HepG2 (cell line): Measurements from ENCODE around the gene RAB20. TPM values are rescaled to one million over a fixed set of nuclear protein-coding genes. Genes with fewer than 3 reads are reported as not detected.

ENCODE experiments used
- DBP ChIP-seq: sonication (generic); formaldehyde crosslinking; IDR thresholded peaks from 2 replicates; pipeline ENCODE4 v1.4.0; 2020; ENCODE audit warnings: missing genetic modification reagents; ENCODE audit errors: not compliant biosample characterization
- DR1 ChIP-seq: sonication (generic); formaldehyde crosslinking; IDR thresholded peaks from 2 replicates; pipeline ENCODE4 v1.8.0; 2021; ENCODE audit warnings: mild to moderate bottlenecking, missing genetic modification reagents, inconsistent platforms
- HMGA1 ChIP-seq: sonication (generic); formaldehyde crosslinking; conservative IDR thresholded peaks from 2 replicates; pipeline ENCODE4 v1.4.0; 2020; ENCODE audit warnings: missing genetic modification reagents
- ISL2 ChIP-seq: sonication (generic); formaldehyde crosslinking; IDR thresholded peaks from 2 replicates; pipeline ENCODE4 v1.5.0; 2020; ENCODE audit warnings: missing genetic modification reagents
- RNF219 ChIP-seq: sonication (generic); formaldehyde crosslinking; IDR thresholded peaks from 2 replicates; pipeline ENCODE4 v1.5.0; 2020; ENCODE audit warnings: mild to moderate bottlenecking, missing genetic modification reagents
- SP140L ChIP-seq: sonication (generic); formaldehyde crosslinking; IDR thresholded peaks from 2 replicates; pipeline ENCODE4 v1.4.0; 2020; ENCODE audit warnings: missing genetic modification reagents, borderline replicate concordance
- TSC22D2 ChIP-seq: sonication (generic); formaldehyde crosslinking; IDR thresholded peaks from 2 replicates; pipeline ENCODE4 v1.5.1; 2020; ENCODE audit warnings: missing genetic modification reagents, mild to moderate bottlenecking, borderline replicate concordance
- ZNF180 ChIP-seq: sonication (generic); formaldehyde crosslinking; IDR thresholded peaks from 2 replicates; pipeline ENCODE4 v1.4.0; 2020; ENCODE audit warnings: low read depth, missing genetic modification reagents, borderline replicate concordance
- ZNF432 ChIP-seq: sonication (generic); formaldehyde crosslinking; IDR thresholded peaks from 2 replicates; pipeline ENCODE4 v1.5.0; 2020; ENCODE audit warnings: missing genetic modification reagents, mild to moderate bottlenecking, borderline replicate concordance
- ZNF615 ChIP-seq: sonication (generic); formaldehyde crosslinking; IDR thresholded peaks from 2 replicates; pipeline ENCODE4 v1.5.0; 2020; ENCODE audit warnings: mild to moderate bottlenecking, missing genetic modification reagents, borderline replicate concordance
- ZSCAN22 ChIP-seq: sonication (generic); formaldehyde crosslinking; IDR thresholded peaks from 2 replicates; pipeline ENCODE4 v1.4.0; 2020; ENCODE audit warnings: mild to moderate bottlenecking, missing genetic modification reagents
- polyA plus RNA-seq, 8 experiments: library from polyadenylated mRNA; depleted of rRNA in 3 of 8; stranded (reverse) in 7 of 8; unstranded in 1 of 8; fragments of >200 nt; fragmentation: Illumina TruSeq in 4 of 8; extraction: Trizol in 4 of 8; gene quantifications; 2 replicates each; pipeline versions ENCODE4 v1.2.1 to v1.2.3, GENCODE V29; 2011 to 2016; ENCODE audit warnings: low read depth in 4 of 8, missing spikeins in 1 of 8, mixed read lengths in 1 of 8; ENCODE audit not compliant: insufficient read depth in 1 of 8
- total RNA-seq, 5 experiments: library from RNA; depleted of rRNA; stranded (reverse); fragments of >200 nt; fragmentation: Illumina TruSeq; extraction: Trizol; gene quantifications; 2 replicates each; pipeline ENCODE4 v1.2.3, GENCODE V29; 2016; ENCODE audit warnings: low read depth in 1 of 5
- TF ChIP-seq, protein P1 (sequence below): sonication (generic); formaldehyde crosslinking; IDR thresholded peaks from 2 replicates; pipeline ENCODE4 v1.4.0; 2020; ENCODE audit warnings: missing genetic modification reagents, borderline replicate concordance
- TF ChIP-seq, protein P2 (sequence below): sonication (generic); formaldehyde crosslinking; IDR thresholded peaks from 2 replicates; pipeline ENCODE4 v1.4.0; 2020; ENCODE audit warnings: missing genetic modification reagents
- TF ChIP-seq, protein P3 (sequence below), 2 experiments: fragments of 450-650 bp in 1 of 2; sonication (generic) in 1 of 2; formaldehyde crosslinking; IDR thresholded peaks; 2 replicates each; pipeline versions ENCODE4 v1.5.0 to v1.8.0; 2020 to 2022; ENCODE audit warnings: mild to moderate bottlenecking in 1 of 2, missing genetic modification reagents in 1 of 2
- TF ChIP-seq, protein P4 (sequence below): sonication (generic); formaldehyde crosslinking; IDR thresholded peaks from 2 replicates; pipeline ENCODE4 v1.5.0; 2020; ENCODE audit warnings: mild to moderate bottlenecking, missing genetic modification reagents, borderline replicate concordance

Gene RAB20
- total and polyA plus RNA-seq, 2 of the 13 experiments (the other 11 are each of a cell fraction or from before 2014, with no cell fraction given): 15.6 to 30.5 TPM

- TF ChIP-seq, protein P1, sequence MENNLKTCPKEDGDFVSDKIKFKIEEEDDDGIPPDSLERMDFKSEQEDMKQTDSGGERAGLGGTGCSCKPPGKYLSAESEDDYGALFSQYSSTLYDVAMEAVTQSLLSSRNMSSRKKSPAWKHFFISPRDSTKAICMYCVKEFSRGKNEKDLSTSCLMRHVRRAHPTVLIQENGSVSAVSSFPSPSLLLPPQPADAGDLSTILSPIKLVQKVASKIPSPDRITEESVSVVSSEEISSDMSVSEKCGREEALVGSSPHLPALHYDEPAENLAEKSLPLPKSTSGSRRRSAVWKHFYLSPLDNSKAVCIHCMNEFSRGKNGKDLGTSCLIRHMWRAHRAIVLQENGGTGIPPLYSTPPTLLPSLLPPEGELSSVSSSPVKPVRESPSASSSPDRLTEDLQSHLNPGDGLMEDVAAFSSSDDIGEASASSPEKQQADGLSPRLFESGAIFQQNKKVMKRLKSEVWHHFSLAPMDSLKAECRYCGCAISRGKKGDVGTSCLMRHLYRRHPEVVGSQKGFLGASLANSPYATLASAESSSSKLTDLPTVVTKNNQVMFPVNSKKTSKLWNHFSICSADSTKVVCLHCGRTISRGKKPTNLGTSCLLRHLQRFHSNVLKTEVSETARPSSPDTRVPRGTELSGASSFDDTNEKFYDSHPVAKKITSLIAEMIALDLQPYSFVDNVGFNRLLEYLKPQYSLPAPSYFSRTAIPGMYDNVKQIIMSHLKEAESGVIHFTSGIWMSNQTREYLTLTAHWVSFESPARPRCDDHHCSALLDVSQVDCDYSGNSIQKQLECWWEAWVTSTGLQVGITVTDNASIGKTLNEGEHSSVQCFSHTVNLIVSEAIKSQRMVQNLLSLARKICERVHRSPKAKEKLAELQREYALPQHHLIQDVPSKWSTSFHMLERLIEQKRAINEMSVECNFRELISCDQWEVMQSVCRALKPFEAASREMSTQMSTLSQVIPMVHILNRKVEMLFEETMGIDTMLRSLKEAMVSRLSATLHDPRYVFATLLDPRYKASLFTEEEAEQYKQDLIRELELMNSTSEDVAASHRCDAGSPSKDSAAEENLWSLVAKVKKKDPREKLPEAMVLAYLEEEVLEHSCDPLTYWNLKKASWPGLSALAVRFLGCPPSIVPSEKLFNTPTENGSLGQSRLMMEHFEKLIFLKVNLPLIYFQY (CRISPR knock-in tag): peak; percentile 55; the same call in 1 of the 2 replicates
- TF ChIP-seq, protein P2, sequence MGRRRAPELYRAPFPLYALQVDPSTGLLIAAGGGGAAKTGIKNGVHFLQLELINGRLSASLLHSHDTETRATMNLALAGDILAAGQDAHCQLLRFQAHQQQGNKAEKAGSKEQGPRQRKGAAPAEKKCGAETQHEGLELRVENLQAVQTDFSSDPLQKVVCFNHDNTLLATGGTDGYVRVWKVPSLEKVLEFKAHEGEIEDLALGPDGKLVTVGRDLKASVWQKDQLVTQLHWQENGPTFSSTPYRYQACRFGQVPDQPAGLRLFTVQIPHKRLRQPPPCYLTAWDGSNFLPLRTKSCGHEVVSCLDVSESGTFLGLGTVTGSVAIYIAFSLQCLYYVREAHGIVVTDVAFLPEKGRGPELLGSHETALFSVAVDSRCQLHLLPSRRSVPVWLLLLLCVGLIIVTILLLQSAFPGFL: no peak
- TF ChIP-seq DR1 (CRISPR knock-in tag): no peak
- TF ChIP-seq ZNF432: no peak
- TF ChIP-seq RNF219 (CRISPR knock-in tag): no peak
- TF ChIP-seq ZNF615 (CRISPR knock-in tag): no peak
- no peak for TF ChIP-seq HMGA1 (CRISPR knock-in tag)
- TF ChIP-seq TSC22D2 (CRISPR knock-in tag): no peak
- TF ChIP-seq ISL2 (CRISPR knock-in tag): no peak
- TF ChIP-seq DBP (CRISPR knock-in tag): no peak
- no peak for TF ChIP-seq SP140L
- no peak for TF ChIP-seq ZNF180 (CRISPR knock-in tag)
- TF ChIP-seq, protein P3, sequence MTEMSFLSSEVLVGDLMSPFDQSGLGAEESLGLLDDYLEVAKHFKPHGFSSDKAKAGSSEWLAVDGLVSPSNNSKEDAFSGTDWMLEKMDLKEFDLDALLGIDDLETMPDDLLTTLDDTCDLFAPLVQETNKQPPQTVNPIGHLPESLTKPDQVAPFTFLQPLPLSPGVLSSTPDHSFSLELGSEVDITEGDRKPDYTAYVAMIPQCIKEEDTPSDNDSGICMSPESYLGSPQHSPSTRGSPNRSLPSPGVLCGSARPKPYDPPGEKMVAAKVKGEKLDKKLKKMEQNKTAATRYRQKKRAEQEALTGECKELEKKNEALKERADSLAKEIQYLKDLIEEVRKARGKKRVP (CRISPR knock-in tag; IDR thresholded peaks at IDR 0.05): no peak
- TF ChIP-seq, protein P4, sequence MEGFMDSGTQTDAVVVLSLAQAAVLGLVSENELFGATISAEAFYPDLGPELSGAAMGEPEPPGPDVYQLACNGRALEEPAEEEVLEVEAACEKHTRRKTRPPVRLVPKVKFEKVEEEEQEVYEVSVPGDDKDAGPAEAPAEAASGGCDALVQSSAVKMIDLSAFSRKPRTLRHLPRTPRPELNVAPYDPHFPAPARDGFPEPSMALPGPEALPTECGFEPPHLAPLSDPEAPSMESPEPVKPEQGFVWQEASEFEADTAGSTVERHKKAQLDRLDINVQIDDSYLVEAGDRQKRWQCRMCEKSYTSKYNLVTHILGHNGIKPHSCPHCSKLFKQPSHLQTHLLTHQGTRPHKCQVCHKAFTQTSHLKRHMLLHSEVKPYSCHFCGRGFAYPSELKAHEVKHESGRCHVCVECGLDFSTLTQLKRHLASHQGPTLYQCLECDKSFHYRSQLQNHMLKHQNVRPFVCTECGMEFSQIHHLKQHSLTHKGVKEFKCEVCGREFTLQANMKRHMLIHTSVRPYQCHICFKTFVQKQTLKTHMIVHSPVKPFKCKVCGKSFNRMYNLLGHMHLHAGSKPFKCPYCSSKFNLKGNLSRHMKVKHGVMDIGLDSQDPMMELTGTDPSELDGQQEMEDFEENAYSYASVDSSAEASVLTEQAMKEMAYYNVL: no peak
- no peak for TF ChIP-seq ZSCAN22 (CRISPR knock-in tag)
Measured at GRCh38 chr13:110490009-110490770, 71.3 kb downstream of the RAB20 start (continued).
